ENCODE measurements around the gene CRMP1. TPM values are rescaled to one million over a fixed set of nuclear protein-coding genes. Genes with fewer than 3 reads are reported as not detected.

The CRMP1 gene
- not detected in 2 replicates for total RNA-seq (2014; rRNA removed; shearing (Covaris generic))

GRCh38 chr4:5893004-5893580 lies at the start of gene CRMP1:
Gene CRMP1, minus strand, starts transcription at chr4:5893086. Its CDS starts 117 bp downstream, at chr4:5892969.
- no peak for DNase-seq (ENCODE audit: low spot score)

GRCh38 chr4:5941601-5942000 lies 48.7 kb upstream of the CRMP1 start:
- DNase-seq (ENCODE audit: low spot score) = no peak

GRCh38 chr4:5940470-5941203 lies 47.8 kb upstream of the CRMP1 start:
- DNase-seq (ENCODE audit: low spot score) = no peak

GRCh38 chr4:5933996-5934831 lies 41.3 kb upstream of the CRMP1 start:
- DNase-seq (ENCODE audit: low spot score) = no peak

GRCh38 chr4:5933116-5933515 lies 40.2 kb upstream of the CRMP1 start:
- no peak for DNase-seq (ENCODE audit: low spot score)

- no peak for DNase-seq (ENCODE audit: low spot score)
Observed at GRCh38 chr4:5932035-5932568, 39.2 kb upstream of the CRMP1 start.

GRCh38 chr4:5931526-5931925 lies 38.6 kb upstream of the CRMP1 start:
- no peak for DNase-seq (ENCODE audit: low spot score)

GRCh38 chr4:5930876-5931275 lies 38.0 kb upstream of the CRMP1 start:
- no peak for DNase-seq (ENCODE audit: low spot score)

GRCh38 chr4:5930456-5930855 lies 37.6 kb upstream of the CRMP1 start:
- no peak for DNase-seq (ENCODE audit: low spot score)

- no peak for DNase-seq (ENCODE audit: low spot score)
Observed at GRCh38 chr4:5928844-5929420, 36.0 kb upstream of the CRMP1 start.

- no peak for DNase-seq (ENCODE audit: low spot score)
Observed at GRCh38 chr4:5928274-5928673, 35.4 kb upstream of the CRMP1 start.

- DNase-seq (ENCODE audit: low spot score) = no peak
Observed at GRCh38 chr4:5927747-5928146, 34.9 kb upstream of the CRMP1 start.

GRCh38 chr4:5927116-5927515 lies 34.2 kb upstream of the CRMP1 start:
- no peak for DNase-seq (ENCODE audit: low spot score)

- DNase-seq (ENCODE audit: low spot score) = no peak
Observed at GRCh38 chr4:5926598-5926997, 33.7 kb upstream of the CRMP1 start.

GRCh38 chr4:5925419-5926200 lies 32.7 kb upstream of the CRMP1 start:
- no peak for DNase-seq (ENCODE audit: low spot score)

GRCh38 chr4:5924461-5925125 lies 31.7 kb upstream of the CRMP1 start:
- no peak for DNase-seq (ENCODE audit: low spot score)

- DNase-seq (ENCODE audit: low spot score) = no peak
Observed at GRCh38 chr4:5923376-5923775, 30.5 kb upstream of the CRMP1 start.

GRCh38 chr4:5922556-5922955 lies 29.7 kb upstream of the CRMP1 start:
- no peak for DNase-seq (ENCODE audit: low spot score)

GRCh38 chr4:5921981-5922380 lies 29.1 kb upstream of the CRMP1 start:
- DNase-seq (ENCODE audit: low spot score) = no peak

All from HT-29 (cell line).